Dermis microvascular lymphatic vessel endothelial cell (primary cell): ENCODE results near the gene PITPNM3. TPM values are rescaled to one million over a fixed set of nuclear protein-coding genes. Genes with fewer than 3 reads are reported as not detected.
"Not testable (repeated sequence)": the region's sequence is repeated elsewhere in the genome, so short reads cannot be mapped to it uniquely, and the experiment has no call there.

Source experiments
- DNase-seq, 2 donors: peaks; one replicate each; pipeline versions ENCODE4 v3.0.0 to v3.0.0-alpha.2; 2010; ENCODE audit warnings: low read depth in 2 of 2
- total RNA-seq: library from RNA; depleted of rRNA; stranded (reverse); fragments of >200 nt; gene quantifications from 2 replicates; pipeline ENCODE4 v1.2.1, GENCODE V29; 2014

PITPNM3 gene
- total RNA-seq, 1 donor from 2014 or later = 0.26 TPM

- peak in 1 of 2 donors; percentile 65 for DNase-seq
Observed at GRCh38 chr17:6574687-6575595, 18.6 kb upstream of the PITPNM3 start.

GRCh38 chr17:6573982-6574686 lies 17.8 kb upstream of the PITPNM3 start:
- DNase-seq = no peak

GRCh38 chr17:6573495-6573894 lies 17.1 kb upstream of the PITPNM3 start:
- DNase-seq = not testable (repeated sequence)

GRCh38 chr17:6572972-6573370 lies 16.6 kb upstream of the PITPNM3 start:
- DNase-seq = no peak

GRCh38 chr17:6571452-6571781 lies 15.1 kb upstream of the PITPNM3 start:
- no peak for DNase-seq

GRCh38 chr17:6570731-6571451 lies 14.5 kb upstream of the PITPNM3 start:
- no peak for DNase-seq

- DNase-seq = no peak
Observed at GRCh38 chr17:6569370-6570285, 13.3 kb upstream of the PITPNM3 start.

GRCh38 chr17:6568184-6568758 lies 11.9 kb upstream of the PITPNM3 start:
- DNase-seq = no peak

- DNase-seq = no peak
Observed at GRCh38 chr17:6567528-6568183, 11.3 kb upstream of the PITPNM3 start.

- no peak for DNase-seq
Observed at GRCh38 chr17:6561446-6561845, 5.1 kb upstream of the PITPNM3 start.

GRCh38 chr17:6560496-6560895 lies 4.1 kb upstream of the PITPNM3 start:
- DNase-seq = no peak

- DNase-seq = no peak
Observed at GRCh38 chr17:6559753-6560215, 3.4 kb upstream of the PITPNM3 start.

- no peak for DNase-seq
Observed at GRCh38 chr17:6558932-6559752, 2.8 kb upstream of the PITPNM3 start.

- DNase-seq = no peak
Observed at GRCh38 chr17:6558276-6558675, 1.9 kb upstream of the PITPNM3 start.

- DNase-seq = no peak
Observed at GRCh38 chr17:6557040-6557438, 684 bp upstream of the PITPNM3 start.

GRCh38 chr17:6555331-6556120 lies 829 bp downstream of the PITPNM3 start:
- DNase-seq = peak in 1 of 2 donors; percentile 21

- DNase-seq = no peak
Observed at GRCh38 chr17:6554871-6555330, 1.5 kb downstream of the PITPNM3 start.

- DNase-seq = no peak
Observed at GRCh38 chr17:6554342-6554741, 2.0 kb downstream of the PITPNM3 start.
